WERI-Rb-1 (cell line): ENCODE measurements around the gene GSTP1.

Experiments
- DNase-seq: peaks from one replicate; pipeline ENCODE4 v3.0.0-alpha.2; 2020
- H3K27ac ChIP-seq: fragments of 250-450 bp; sonication (Bioruptor Pico); 2 replicates; pipeline ENCODE4 v1.5.1; 2020; ENCODE audit warnings: mild to moderate bottlenecking, moderate library complexity
- H3K27me3 ChIP-seq: fragments of 250-450 bp; sonication (Bioruptor Pico); 2 replicates; pipeline ENCODE4 v1.5.1; 2021; ENCODE audit warnings: mild to moderate bottlenecking, low read depth, moderate library complexity; ENCODE audit not compliant: insufficient read depth, severe bottlenecking
- H3K36me3 ChIP-seq: fragments of 250-450 bp; sonication (Bioruptor Pico); 2 replicates; pipeline ENCODE4 v1.5.1; 2020; ENCODE audit warnings: mild to moderate bottlenecking, moderate library complexity
- H3K4me3 ChIP-seq: 2 replicates; pipeline ENCODE4 v1.5.1; 2011; ENCODE audit warnings: low read depth, mild to moderate bottlenecking, control low read depth, low read length
- H3K9me3 ChIP-seq: fragments of 250-450 bp; sonication (Bioruptor Pico); 2 replicates; pipeline ENCODE4 v1.5.1; 2021; ENCODE audit warnings: mild to moderate bottlenecking, moderate library complexity; ENCODE audit not compliant: severe bottlenecking
- CTCF ChIP-seq: IDR thresholded peaks from 2 replicates; pipeline ENCODE4 v1.5.1; 2011; ENCODE audit warnings: low read depth, mild to moderate bottlenecking, control low read depth, inconsistent platforms, low read length

GSTP1 gene

DNA sequence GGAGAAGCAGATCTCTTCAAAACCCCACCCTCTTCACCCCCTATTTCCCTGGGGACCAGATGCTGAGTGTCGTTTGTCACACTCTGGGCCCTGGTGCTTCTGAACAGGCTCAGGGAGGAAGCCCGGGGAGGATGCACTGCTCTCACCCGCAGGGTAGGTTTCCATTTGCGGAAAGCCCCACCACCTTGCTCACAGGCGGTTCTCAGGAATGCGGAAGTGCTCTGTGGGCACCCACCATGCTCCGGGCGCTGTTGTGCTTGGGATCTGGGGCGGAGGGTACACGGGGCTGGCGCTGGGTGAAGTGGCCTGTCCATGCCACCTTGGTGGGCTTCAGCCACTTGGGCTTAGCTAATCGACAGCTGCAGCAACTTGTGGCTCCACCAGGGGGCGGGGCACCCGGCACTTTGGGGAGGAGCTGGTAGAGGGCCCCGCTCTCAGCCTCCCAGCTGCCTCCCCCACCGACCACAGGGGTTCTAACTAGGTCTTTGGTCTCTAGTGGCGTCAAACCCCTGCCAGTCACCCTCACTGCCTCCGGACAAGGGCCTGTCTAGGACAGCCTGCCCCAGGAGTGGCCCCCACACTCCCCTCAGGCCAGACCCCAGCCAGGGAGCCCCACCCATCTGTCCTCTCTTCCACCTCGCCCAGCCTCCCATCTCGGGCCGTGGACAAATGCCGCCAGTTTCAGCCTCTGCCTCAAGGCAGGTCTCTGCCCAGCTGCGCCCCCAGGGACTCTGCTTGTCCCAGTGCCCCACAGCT, 30.5 kb downstream of the GSTP1 start:
- peak; percentile 77 for DNase-seq
- H3K27ac ChIP-seq = peak overlapping the region; percentile 31; the same call in 1 of the 2 replicates

DNA sequence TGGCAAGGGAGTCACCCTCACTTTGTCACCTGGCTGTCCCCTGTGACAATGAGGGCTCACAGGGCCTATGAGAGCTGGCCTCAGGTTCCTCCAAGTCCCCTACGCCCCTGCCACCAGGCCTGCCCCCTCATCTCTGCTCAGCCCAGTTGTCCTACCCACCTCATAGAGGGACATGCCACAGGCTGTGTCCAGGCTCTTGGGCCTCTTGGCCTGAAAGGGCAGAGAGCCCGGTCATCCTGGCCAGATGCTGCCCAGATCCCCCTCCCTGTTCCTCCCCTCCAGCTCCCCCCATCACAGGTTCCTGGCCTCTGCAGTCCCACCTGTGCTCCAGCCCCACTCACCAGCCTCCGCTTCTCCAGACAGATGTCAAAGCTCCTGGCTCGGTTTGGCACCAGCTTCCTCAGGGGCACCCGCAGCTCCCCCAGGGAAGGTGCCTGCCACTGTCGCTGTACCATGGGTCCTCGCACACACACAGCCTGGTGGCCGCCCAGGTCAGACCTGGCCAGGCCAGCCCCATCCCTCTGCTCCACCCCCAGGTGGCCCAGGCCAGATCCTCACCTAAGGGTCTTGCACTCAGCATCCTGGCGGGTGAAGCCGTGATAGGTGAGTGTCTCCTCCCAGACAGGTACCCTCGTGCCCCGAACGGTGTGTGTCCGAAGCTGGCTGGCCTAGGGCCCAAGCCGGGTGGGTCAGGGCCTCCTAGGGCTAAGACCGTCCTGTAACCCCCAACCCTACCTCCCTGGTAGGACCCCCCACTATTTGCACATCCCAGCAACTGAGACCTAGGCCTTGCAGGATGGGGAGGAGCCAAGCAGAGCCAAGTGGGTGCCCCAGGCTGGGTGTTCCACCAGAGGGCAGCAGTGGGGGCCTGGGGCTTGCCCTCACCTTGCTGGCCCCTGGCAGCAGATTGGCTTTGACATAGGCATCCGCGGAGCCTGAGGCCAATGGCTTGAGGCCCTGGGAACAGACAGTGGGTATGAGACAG, 31.4 kb downstream of the GSTP1 start:
- no peaks in the 10 kb centered on the region for H3K27me3 ChIP-seq
- H3K36me3 ChIP-seq = peaks cover 32% of the 10 kb centered on the region
- no peaks in the 10 kb centered on the region for H3K9me3 ChIP-seq
- peak; percentile 66 for DNase-seq
- H3K4me3 ChIP-seq = no peak overlapping the region
- peak; percentile 89 for TF ChIP-seq CTCF
- H3K27ac ChIP-seq = no peak overlapping the region

More for the DNA sequence above, 30.5 kb downstream of the GSTP1 start:
- Histone ChIP-seq H3K9me3 (no peaks in the 10 kb centered on the region), H3K27me3 (no peaks in the 10 kb centered on the region), H3K36me3 (peaks cover 37% of the 10 kb centered on the region), H3K4me3 (no peak overlapping the region)
- peak; percentile 83 for TF ChIP-seq CTCF

- Histone ChIP-seq H3K36me3 (peaks cover 23% of the 10 kb centered on the region), H3K4me3 (no peak overlapping the region), H3K27me3 (no peaks in the 10 kb centered on the region), H3K27ac (no peak overlapping the region), H3K9me3 (no peaks in the 10 kb centered on the region)
- DNase-seq = no peak
- no peak for TF ChIP-seq CTCF
These were observed 32.3 kb downstream of the GSTP1 start for GRCh38 chr11:67615728-67616430.

DNA sequence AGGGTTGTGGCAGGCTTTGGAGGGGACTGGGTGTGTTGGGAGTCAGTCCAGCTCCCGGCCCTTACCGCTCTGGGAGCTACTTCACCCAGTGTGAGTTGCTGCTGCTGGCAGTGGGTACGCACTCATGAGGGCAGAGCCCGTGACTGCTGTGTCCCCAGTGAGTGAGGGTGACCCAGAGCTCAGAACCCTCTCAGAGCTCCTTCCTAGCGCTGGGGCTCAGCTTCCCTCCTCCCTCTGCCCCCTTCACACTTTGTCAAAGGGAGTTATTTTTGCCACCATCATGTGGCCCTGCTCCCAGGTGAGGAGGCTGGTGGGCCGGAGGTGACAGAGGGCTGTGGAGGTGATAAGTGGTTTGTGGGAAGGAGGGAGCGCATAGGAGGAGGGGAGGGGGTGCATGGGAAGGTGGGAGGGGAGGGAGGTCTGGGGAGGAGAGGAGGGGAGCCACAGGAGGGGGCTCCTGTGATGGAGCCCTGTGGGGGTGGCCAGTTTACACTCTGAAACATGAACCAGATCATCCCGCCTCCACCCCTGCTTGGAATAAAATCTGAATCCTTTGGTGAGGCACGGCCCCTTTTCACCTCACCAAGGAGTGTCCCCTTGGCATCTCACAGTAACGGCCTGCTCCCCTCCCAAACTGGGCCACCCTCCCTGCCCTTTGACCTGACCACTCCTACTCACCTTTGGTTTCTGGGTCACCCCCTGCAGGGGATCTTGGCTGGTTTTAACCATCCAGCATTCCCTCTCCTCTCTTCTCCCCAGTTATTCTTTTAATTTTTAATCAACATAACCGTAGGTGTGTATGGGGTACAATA, 33.0 kb downstream of the GSTP1 start:
- Histone ChIP-seq H3K27me3 (no peaks in the 10 kb centered on the region), H3K9me3 (no peaks in the 10 kb centered on the region), H3K36me3 (peaks cover 18% of the 10 kb centered on the region), H3K4me3 (no peak overlapping the region), H3K27ac (no peak overlapping the region)
- no peak for TF ChIP-seq CTCF
- no peak for DNase-seq
